HG02884 (cell line): ENCODE results near the gene CARM1.
A peak's percentile ranks its signal among the peaks of the same experiment; 100 is the strongest.
"Not testable (repeated sequence)": the region's sequence is repeated elsewhere in the genome, so short reads cannot be mapped to it uniquely, and the experiment has no call there.

Source experiments
- ATAC-seq: cut with Tn5 transposase; IDR thresholded peaks from one replicate; pipeline ENCODE4 v1.9.1; 2021; ENCODE audit warnings: mild to moderate bottlenecking, moderate library complexity; ENCODE audit not compliant: unreplicated experiment

CARM1 gene

GRCh38 chr19:10872546-10873107 is 1.3 kb downstream of the CARM1 start:
- no peak for ATAC-seq

GRCh38 chr19:10874024-10874423 is 2.7 kb downstream of the CARM1 start:
- no peak for ATAC-seq

DNA sequence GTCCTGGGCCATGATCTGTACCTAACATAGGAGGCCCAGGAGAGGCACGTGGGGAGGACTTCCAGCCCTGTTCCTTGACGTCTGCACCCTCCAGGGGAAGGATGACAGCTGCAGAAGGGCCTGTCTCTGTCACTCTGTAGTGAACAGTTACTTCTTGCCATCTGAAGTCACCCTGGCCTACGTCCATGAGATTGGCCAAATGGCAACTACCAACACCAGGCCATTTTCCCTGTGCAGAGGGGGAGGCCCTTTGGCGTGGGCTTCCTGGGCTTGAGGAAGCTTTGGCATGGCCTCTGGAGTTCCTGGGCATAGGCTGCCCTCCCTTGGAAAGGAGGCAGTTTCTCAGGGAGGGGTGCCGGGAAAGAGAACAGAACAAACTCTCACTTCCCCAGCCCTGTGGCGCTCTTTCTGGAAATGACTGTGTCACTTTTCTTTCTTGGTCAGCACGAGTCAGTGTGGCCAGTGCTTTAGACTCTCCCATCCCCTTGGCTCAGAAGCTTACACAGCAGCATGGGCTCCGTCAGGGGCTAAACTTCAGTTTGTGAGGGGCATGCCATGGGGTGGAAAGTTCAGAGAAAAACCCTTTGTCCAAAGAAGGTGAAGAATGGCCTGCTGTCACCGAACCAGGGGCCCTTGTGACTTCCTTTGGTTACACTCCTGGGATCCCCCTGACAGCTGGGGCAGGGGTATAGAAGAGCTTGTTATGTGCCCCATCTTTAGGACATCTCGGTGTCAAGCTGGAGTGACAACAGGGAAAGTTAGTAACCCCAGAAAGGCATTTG is 5.3 kb downstream of the CARM1 start:
- ATAC-seq = peak; percentile 57

- not testable (repeated sequence) for ATAC-seq
Measured at GRCh38 chr19:10877608-10878007, 6.3 kb downstream of the CARM1 start.

DNA sequence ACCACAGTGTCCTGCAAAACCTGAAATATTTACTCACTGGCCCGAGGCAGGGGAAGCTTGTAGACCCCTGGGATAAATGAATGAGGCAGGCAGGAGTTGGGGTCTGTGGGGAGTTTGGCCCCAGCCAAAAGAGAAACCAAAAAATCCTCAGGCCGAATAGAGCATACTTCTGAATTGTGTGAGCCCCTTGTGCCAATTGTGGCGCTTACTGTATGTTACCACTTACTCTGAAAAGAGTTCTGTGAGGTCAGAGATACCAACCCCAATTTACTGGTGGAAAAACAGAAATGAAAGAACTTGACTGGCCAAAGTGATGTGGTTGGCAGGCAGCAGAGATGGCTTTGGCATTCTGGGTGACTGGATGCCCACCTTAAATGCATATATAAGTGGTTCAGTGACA is 6.9 kb downstream of the CARM1 start:
- no peak for ATAC-seq

DNA sequence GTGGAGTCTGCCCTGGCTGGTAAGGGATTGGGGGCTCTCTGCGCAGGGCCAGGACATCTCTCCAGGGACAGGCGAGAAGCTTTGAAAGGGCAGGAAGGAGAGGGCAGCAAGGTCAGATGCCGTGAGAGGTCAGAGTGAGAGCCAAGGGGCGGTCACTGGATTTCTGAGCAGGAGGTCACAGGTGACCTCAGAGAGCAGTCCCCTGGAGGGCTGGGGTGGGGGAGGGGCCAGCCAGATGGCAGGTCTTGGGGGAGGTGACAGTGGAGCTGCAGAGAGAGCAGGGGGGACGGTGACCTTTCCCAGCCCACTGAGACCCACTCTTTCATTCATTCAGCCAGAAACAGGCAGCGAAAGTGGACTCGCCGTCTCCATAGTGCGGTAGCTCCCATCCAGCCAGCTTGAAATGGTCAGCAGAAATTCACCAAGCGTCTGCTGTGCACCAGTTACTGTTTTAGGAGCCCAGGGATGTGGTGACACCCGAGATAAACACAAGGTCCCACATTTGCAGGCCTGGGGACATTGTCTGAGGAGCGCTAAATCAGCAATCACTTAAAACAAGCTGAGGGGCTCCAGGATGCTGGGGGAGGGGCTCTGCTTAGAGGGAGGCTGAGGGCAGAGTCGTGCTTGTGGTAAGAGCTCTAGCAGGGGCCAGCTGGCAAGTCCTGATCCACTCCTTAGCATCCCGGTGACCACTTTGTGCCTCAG is 10.2 kb downstream of the CARM1 start:
- no peak for ATAC-seq

DNA sequence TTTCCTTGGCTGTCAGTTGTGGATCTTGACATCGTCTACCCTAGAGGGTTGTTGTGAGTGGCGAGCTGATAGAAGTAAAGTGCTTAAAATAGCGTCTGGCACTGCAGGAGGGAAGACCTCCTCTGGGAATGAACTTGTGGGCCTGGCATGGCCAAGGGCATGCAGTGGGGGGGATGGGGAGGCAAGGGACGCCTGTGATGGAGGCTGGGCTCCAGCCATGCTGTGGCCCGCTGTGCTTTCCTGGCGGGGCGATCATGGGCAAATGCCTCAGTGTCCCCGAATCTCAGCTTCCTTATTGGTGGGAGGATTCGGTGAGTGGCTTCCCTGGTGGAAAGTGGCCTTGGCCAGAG is 10.7 kb downstream of the CARM1 start:
- ATAC-seq = no peak

DNA sequence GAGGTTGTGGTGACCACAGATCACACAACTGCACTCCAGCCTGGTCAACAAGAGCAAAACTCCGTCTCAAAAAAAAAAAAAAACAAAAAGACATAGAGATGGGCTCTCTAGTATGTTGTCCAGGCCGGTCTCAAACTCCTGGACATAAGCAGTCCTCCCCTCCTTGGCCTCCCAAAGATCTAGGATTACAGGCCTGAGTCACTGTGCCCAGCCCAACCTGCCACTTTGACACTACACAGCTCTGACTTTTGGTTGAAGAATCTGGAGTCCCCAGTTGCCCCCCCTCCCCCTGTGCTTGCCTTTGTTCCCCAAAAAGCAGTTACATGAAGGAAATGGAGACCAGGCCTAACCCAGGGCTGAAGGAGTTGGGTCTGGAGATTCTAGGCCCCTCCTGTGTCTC is 12.9 kb downstream of the CARM1 start:
- ATAC-seq = no peak

DNA sequence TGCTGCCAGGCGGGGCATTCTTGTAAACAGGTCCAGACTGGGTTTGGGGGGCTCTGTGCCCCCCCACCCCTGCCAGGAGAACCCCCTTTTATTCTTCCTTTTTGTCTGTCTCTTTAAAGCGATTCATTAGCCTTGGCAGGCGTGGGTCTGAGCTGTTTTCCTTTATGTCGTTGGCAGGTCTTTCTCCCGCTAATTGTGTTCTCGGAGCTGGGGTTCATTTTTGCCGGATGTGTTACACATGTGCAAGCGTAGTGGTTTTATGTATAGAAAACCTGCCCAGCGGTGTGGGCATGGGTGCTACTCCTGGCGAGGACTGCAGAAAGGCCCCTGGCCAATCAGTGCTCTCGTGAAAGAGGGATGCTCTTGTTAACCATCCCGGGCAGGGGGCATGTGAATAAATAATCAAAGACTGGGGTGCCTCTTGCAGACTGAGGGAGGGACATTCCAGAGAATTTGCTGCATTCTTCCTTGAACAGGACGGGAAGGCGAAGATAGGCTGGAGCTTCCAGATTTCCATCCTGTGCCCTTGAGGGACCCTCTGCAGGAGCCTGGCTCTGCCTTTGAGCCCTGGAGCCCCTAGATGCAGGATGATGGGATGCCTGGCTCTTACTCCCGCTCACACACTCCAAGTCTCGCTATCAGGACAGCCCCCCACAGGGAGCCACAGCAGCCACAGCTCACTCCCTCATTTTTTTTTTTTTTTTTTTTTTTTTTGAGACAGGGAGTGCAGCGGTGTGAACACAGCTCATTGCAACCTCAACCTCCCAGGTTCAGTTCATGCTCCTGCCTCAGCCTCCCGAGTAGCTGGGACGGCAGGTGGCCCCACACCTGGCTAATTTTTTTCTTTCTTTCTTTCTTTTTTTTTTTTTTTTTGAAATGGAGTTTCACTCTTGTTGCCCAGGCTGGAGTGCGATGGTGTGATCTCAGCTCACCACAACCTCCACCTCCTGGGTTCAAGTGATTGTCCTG is 14.1 kb downstream of the CARM1 start:
- no peak for ATAC-seq

GRCh38 chr19:10887616-10888367 is 16.4 kb downstream of the CARM1 start:
- no peak for ATAC-seq

- no peak for ATAC-seq
Measured at GRCh38 chr19:10888421-10888866, 17.1 kb downstream of the CARM1 start.

DNA sequence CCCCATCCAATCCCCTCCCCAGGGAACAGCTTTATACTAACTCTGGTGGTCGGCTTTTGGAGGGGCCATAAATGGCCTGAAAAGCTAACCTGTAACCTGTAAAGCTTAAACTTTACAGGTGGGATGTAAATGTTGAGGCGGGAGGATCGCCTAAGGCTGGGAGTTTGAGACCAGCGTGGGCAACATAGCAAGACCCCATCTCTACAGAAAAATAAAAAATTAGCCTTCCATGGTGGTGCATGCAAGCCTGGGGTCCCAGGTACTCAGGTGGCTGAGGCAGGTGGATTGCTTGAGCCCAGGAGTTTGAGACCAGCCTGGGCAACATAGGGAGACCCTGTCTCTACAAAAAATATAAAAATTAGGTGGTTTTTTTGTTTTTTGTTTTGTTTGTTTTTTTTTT is 18.5 kb downstream of the CARM1 start:
- no peak for ATAC-seq

DNA sequence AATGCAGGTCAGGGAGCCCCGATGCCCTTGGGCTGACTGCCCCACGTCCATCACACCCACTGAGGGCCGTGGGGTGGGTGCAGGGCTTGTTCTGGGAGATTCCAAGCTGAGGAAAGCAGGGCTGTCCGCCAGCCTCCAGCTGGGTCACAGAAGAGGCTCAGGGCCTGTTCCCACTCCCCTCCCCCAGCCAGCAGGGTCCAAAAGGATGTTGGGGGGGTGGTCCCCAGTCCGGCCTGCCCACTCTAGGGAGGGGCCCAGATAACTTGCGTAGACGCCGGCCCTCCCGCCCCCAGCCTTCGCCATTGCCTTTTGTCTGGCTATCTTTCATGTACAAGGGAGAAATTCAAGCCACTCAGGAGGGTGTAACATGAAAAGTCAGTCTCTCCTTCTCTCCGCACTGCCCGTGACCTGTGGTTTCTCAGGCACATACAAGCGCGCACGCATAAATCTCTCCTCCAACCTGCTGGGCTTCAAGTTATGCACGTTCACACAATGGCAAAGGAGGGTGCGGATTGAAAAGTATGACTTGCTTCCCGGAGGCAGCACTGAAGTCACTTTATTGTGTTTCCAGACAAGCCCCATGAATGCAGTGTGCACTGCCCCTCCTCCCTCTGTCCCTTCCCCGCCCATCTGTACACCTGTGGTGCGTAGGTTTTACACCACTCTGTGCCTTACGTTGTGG is 20.2 kb downstream of the CARM1 start:
- no peak for ATAC-seq

DNA sequence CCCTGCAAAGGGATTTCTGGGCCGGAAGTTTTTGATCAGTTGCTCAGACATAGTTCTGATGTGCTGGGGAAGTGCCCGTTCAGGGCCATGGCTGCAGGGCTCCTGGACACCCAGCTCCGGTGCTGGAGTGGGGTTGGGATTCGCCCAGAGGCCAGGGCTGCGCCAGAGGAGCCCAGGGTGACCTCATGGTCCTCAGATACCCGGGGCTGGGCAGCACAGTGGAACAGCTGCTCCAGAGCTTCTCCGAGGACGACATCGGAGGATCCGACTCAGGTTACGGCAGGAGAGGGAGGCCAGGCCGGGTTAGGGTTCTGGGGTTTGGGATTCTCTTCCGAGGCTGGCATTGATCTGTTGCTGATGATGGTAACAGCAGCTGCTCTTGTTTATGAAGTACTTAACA is 20.9 kb downstream of the CARM1 start:
- no peak for ATAC-seq

GRCh38 chr19:10894911-10895213 is 23.5 kb downstream of the CARM1 start:
- ATAC-seq = no peak

GRCh38 chr19:10895363-10895762 is 24.0 kb downstream of the CARM1 start:
- no peak for ATAC-seq

GRCh38 chr19:10895920-10896319 is 24.6 kb downstream of the CARM1 start:
- ATAC-seq = no peak

GRCh38 chr19:10896851-10897526 is 25.6 kb downstream of the CARM1 start:
- no peak for ATAC-seq

DNA sequence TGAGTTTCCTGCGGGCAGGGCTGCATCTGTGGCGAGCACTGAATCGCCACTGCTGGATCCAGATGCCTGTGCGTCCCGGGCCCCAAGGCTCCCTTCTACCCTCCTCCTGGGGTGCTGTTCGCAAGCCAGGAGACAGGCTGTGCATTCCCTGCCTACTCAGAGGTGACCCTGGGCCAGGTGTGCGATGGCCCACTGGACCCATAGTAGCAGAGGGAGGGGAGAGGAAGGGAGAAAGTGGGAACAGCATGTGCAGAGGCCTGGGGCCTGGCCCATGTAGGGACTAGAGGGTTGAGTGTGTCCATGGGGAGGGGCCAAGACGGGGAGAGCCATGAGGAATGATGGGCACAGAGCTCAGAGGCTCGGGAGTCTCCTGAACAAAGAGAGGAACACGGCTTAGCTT is 27.3 kb downstream of the CARM1 start:
- no peak for ATAC-seq
